ENCODE data around the gene SCEL.

- no peak for TF ChIP-seq CTCF (IDR thresholded peaks at IDR 0.05)
- no peak for TF ChIP-seq EZH2 (IDR thresholded peaks at IDR 0.05)
- no peak for TF ChIP-seq EZH2phosphoT487 (IDR thresholded peaks at IDR 0.05)
Measured at GRCh38 chr13:77660841-77661250, 125.3 kb downstream of the SCEL start.

Data from neural progenitor cell (in vitro differentiated cells).